ENCODE measurements around the gene LCMT1. TPM values are rescaled to one million over a fixed set of nuclear protein-coding genes. Genes with fewer than 3 reads are reported as not detected.
"Not testable (repeated sequence)": the region's sequence is repeated elsewhere in the genome, so short reads cannot be mapped to it uniquely, and the experiment has no call there.

Gene LCMT1
- total and polyA plus RNA-seq, 4 donors, result 23.9 to 29.9 (median 27.4) TPM

- H3K9me3 ChIP-seq (ENCODE audit: control insufficient read depth, low read length), result no peaks in the 10 kb centered on the region
- H3K4me3 ChIP-seq (ENCODE audit: low read length in 2 of 2), result no peak overlapping the region
- ATAC-seq (ENCODE audit: low FRiP score) (no peak), DNase-seq (no peak)
- WGBS, 2 donors, result 78 to 80% methylated on average over 5 of the region's 5 CpGs
- intact Hi-C loops (cut with DNase I), result no loop called here
- no peaks in the 10 kb centered on the region for H3K27me3 ChIP-seq (ENCODE audit: control insufficient read depth in 1 of 2, insufficient read depth in 2 of 2, low read length in 1 of 2)
- H3K27ac ChIP-seq (ENCODE audit: low read depth in 1 of 2, low read length in 2 of 2), result no peak overlapping the region
- peaks cover 0 to 2% of the 10 kb centered on the region in 2 donors for H3K4me1 ChIP-seq (ENCODE audit: control insufficient read depth in 1 of 2, insufficient read depth in 2 of 2, low read length in 2 of 2)
- H3K36me3 ChIP-seq (ENCODE audit: control insufficient read depth in 1 of 2, insufficient read depth in 2 of 2, low read length in 1 of 2), result peaks cover 5 to 11% of the 10 kb centered on the region in 2 donors
Observed at GRCh38 chr16:25165284-25165683, 53.7 kb downstream of the LCMT1 start.

- 91 to 94% methylated on average over 9 of the region's 9 CpGs for WGBS, 2 donors
- ATAC-seq (ENCODE audit: low FRiP score); intact Hi-C loops (cut with DNase I); H3K9me3 ChIP-seq (ENCODE audit: control insufficient read depth, low read length); H3K27ac ChIP-seq (ENCODE audit: low read depth in 1 of 2, low read length in 2 of 2); DNase-seq; H3K4me3 ChIP-seq (ENCODE audit: low read length in 2 of 2); H3K4me1 ChIP-seq (ENCODE audit: control insufficient read depth in 1 of 2, insufficient read depth in 2 of 2, low read length in 2 of 2); H3K27me3 ChIP-seq (ENCODE audit: control insufficient read depth in 1 of 2, insufficient read depth in 2 of 2, low read length in 1 of 2): not testable (repeated sequence)
- H3K36me3 ChIP-seq (ENCODE audit: control insufficient read depth in 1 of 2, insufficient read depth in 2 of 2, low read length in 1 of 2), result peaks cover 5 to 14% of the 10 kb centered on the region in 2 donors
Observed at GRCh38 chr16:25167920-25168319, 56.4 kb downstream of the LCMT1 start.

DNA sequence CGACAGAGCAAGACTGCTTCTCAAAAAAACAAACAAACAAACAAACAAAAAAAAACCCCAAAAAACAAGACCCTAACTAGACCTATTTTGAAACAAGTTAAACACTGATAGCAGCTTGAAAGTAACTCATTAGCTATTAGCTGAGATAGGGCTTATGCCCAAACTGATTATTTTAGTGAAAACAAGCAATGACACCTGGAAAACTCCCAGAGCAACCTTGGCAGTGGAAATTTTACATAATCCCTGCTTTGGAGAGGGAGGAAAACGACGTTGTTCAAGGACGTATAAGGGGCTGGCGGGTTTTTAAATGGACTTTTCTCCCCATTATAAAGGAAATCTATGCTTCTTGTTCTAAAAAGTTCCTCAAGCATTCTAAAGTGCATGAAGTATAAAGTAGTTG lies 59.8 kb downstream of the LCMT1 start:
- H3K27ac ChIP-seq (ENCODE audit: low read depth in 1 of 2, low read length in 2 of 2), result no peak overlapping the region
- H3K36me3 ChIP-seq (ENCODE audit: control insufficient read depth in 1 of 2, insufficient read depth in 2 of 2, low read length in 1 of 2), result peaks cover 4 to 5% of the 10 kb centered on the region in 2 donors
- WGBS, 2 donors, result 81 to 87% methylated on average over 5 of the region's 5 CpGs
- no peaks in the 10 kb centered on the region for H3K4me1 ChIP-seq (ENCODE audit: control insufficient read depth in 1 of 2, insufficient read depth in 2 of 2, low read length in 2 of 2)
- DNase-seq, result no peak
- no peaks in the 10 kb centered on the region for H3K9me3 ChIP-seq (ENCODE audit: control insufficient read depth, low read length)
- H3K27me3 ChIP-seq (ENCODE audit: control insufficient read depth in 1 of 2, insufficient read depth in 2 of 2, low read length in 1 of 2), result no peaks in the 10 kb centered on the region
- intact Hi-C loops (cut with DNase I), result no loop called here
- ATAC-seq (ENCODE audit: low FRiP score), result no peak
- H3K4me3 ChIP-seq (ENCODE audit: low read length in 2 of 2), result no peak overlapping the region

GRCh38 chr16:25172831-25173230 lies 61.3 kb downstream of the LCMT1 start:
- DNase-seq, result no peak

GRCh38 chr16:25174285-25174684 lies 62.7 kb downstream of the LCMT1 start:
- 95 to 96% methylated on average over 2 of the region's 2 CpGs for WGBS, 2 donors
- ATAC-seq (ENCODE audit: low FRiP score) (no peak), DNase-seq (no peak)
- Histone ChIP-seq H3K9me3 (ENCODE audit: control insufficient read depth, low read length) (no peaks in the 10 kb centered on the region), H3K4me1 (ENCODE audit: control insufficient read depth in 1 of 2, insufficient read depth in 2 of 2, low read length in 2 of 2) (no peaks in the 10 kb centered on the region), H3K27me3 (ENCODE audit: control insufficient read depth in 1 of 2, insufficient read depth in 2 of 2, low read length in 1 of 2) (no peaks in the 10 kb centered on the region), H3K27ac (ENCODE audit: low read depth in 1 of 2, low read length in 2 of 2) (no peak overlapping the region), H3K4me3 (ENCODE audit: low read length in 2 of 2) (no peak overlapping the region), H3K36me3 (ENCODE audit: control insufficient read depth in 1 of 2, insufficient read depth in 2 of 2, low read length in 1 of 2) (peaks cover 2 to 6% of the 10 kb centered on the region in 2 donors)
- intact Hi-C loops (cut with DNase I), result no loop called here

More at GRCh38 chr16:25172831-25173230, 61.3 kb downstream of the LCMT1 start:
- H3K4me1 ChIP-seq (ENCODE audit: control insufficient read depth in 1 of 2, insufficient read depth in 2 of 2, low read length in 2 of 2), result no peaks in the 10 kb centered on the region
- H3K9me3 ChIP-seq (ENCODE audit: control insufficient read depth, low read length), result no peaks in the 10 kb centered on the region
- no peak overlapping the region for H3K27ac ChIP-seq (ENCODE audit: low read depth in 1 of 2, low read length in 2 of 2)
- intact Hi-C loops (cut with DNase I), result no loop called here
- peaks cover 4 to 5% of the 10 kb centered on the region in 2 donors for H3K36me3 ChIP-seq (ENCODE audit: control insufficient read depth in 1 of 2, insufficient read depth in 2 of 2, low read length in 1 of 2)
- no peaks in the 10 kb centered on the region for H3K27me3 ChIP-seq (ENCODE audit: control insufficient read depth in 1 of 2, insufficient read depth in 2 of 2, low read length in 1 of 2)
- no peak for ATAC-seq (ENCODE audit: low FRiP score)
- WGBS, 2 donors, result 89 to 91% methylated on average over 8 of the region's 8 CpGs
- H3K4me3 ChIP-seq (ENCODE audit: low read length in 2 of 2), result no peak overlapping the region

GRCh38 chr16:25176136-25176535 lies 64.6 kb downstream of the LCMT1 start:
- Histone ChIP-seq H3K36me3 (ENCODE audit: control insufficient read depth in 1 of 2, insufficient read depth in 2 of 2, low read length in 1 of 2) (peaks cover 2% of the 10 kb centered on the region in 2 donors), H3K27me3 (ENCODE audit: control insufficient read depth in 1 of 2, insufficient read depth in 2 of 2, low read length in 1 of 2) (no peaks in the 10 kb centered on the region), H3K4me1 (ENCODE audit: control insufficient read depth in 1 of 2, insufficient read depth in 2 of 2, low read length in 2 of 2) (no peaks in the 10 kb centered on the region), H3K4me3 (ENCODE audit: low read length in 2 of 2) (no peak overlapping the region), H3K27ac (ENCODE audit: low read depth in 1 of 2, low read length in 2 of 2) (no peak overlapping the region), H3K9me3 (ENCODE audit: control insufficient read depth, low read length) (no peaks in the 10 kb centered on the region)
- ATAC-seq (ENCODE audit: low FRiP score) (no peak), DNase-seq (no peak)
- WGBS, 2 donors, result 83 to 84% methylated on average over 7 of the region's 7 CpGs
- intact Hi-C loops (cut with DNase I), result no loop called here

DNA sequence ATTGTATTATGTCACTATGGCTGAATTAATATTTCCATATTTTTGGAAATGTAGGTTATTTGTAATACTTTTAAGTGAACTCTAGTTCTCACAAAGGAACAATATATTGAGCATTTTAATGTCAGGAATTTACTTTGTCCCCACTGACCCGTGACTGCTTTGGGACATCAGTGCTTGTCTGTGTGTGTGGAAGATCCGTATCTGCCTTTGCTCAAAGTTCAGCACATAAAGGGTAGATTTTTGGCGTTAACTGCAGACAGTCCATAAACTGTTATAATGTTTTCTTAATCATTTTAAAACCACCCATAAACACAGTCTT lies 65.9 kb downstream of the LCMT1 start:
- Histone ChIP-seq H3K36me3 (ENCODE audit: control insufficient read depth in 1 of 2, insufficient read depth in 2 of 2, low read length in 1 of 2) (peaks cover 2% of the 10 kb centered on the region in 2 donors), H3K27me3 (ENCODE audit: control insufficient read depth in 1 of 2, insufficient read depth in 2 of 2, low read length in 1 of 2) (no peaks in the 10 kb centered on the region), H3K4me3 (ENCODE audit: low read length in 2 of 2) (no peak overlapping the region), H3K9me3 (ENCODE audit: control insufficient read depth, low read length) (no peaks in the 10 kb centered on the region), H3K4me1 (ENCODE audit: control insufficient read depth in 1 of 2, insufficient read depth in 2 of 2, low read length in 2 of 2) (no peaks in the 10 kb centered on the region), H3K27ac (ENCODE audit: low read depth in 1 of 2, low read length in 2 of 2) (no peak overlapping the region)
- ATAC-seq (ENCODE audit: low FRiP score) (no peak), DNase-seq (no peak)
- WGBS, 2 donors, result 56 to 60% methylated on average over 3 of the region's 3 CpGs
- intact Hi-C loops (cut with DNase I), result no loop called here

DNA sequence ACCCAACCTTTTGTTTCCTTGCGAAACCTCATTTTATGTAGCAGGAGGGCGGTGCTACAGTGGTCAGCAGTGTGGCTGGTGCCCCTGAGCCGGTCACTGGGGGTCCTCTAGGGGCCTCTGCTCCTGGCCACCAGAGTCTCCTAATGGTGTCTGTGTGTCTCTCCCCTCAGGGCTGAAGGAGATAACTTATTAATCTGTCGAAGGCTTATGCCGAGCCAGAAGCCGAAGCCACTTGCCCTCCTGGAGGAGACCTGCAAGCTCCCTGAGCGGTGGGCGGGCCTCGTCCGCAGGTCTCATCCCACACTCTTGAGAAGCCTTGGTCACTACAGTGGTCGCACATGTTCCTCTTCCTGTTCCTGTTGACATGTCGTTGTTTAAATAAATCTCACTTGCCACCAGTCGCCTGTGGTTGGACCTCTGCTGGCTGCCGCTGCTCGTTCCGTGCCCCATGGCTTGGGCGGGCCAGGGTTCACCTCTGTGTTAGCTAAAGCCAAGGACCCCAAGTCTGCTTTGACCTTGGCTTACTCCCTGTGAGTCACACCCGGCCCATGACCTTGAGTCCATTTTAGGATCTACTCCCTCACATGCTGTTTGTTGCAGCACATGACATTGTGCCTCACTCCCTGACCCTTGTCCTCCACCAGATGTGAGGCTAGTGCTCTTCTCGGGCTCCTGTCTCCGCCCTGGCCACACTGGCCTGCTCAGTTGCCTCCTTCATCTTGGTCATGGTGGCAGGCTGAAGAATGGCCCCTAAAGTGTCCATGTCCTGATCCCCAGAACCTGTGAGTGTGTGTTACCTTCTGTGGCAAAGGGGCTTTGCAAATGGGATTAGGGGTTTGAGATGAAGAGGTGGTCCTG lies 66.5 kb downstream of the LCMT1 start:
- DNase-seq, result no peak

DNA sequence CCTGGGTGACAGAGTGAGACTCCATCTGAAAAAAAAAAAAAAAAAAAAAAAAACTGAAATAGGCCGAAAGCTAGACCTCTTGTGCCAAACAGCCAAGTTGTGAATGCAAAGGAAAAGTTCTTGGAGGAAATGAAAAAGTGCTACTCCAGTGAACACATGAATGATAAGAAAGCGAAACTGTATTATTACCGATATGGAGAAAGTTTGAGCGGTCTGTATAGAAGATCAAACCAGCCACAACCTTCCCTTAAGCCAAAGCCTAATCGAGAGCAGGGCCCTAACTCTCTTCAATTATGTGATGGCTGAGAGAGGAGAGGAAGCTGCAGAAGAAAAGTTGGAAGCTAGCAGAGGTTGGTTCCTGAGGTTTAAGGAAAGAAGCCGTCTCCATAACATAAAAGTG lies 69.7 kb downstream of the LCMT1 start:
- H3K9me3 ChIP-seq (ENCODE audit: control insufficient read depth, low read length); DNase-seq; H3K4me1 ChIP-seq (ENCODE audit: control insufficient read depth in 1 of 2, insufficient read depth in 2 of 2, low read length in 2 of 2); H3K27me3 ChIP-seq (ENCODE audit: control insufficient read depth in 1 of 2, insufficient read depth in 2 of 2, low read length in 1 of 2); ATAC-seq (ENCODE audit: low FRiP score); H3K36me3 ChIP-seq (ENCODE audit: control insufficient read depth in 1 of 2, insufficient read depth in 2 of 2, low read length in 1 of 2); H3K4me3 ChIP-seq (ENCODE audit: low read length in 2 of 2); intact Hi-C loops (cut with DNase I); H3K27ac ChIP-seq (ENCODE audit: low read depth in 1 of 2, low read length in 2 of 2): not testable (repeated sequence)
- 88 to 89% methylated on average over 6 of the region's 6 CpGs for WGBS, 2 donors

More for the DNA sequence above, 66.5 kb downstream of the LCMT1 start:
- H3K4me3 ChIP-seq (ENCODE audit: low read length in 2 of 2), result no peak overlapping the region
- intact Hi-C loops (cut with DNase I), result no loop called here
- no peaks in the 10 kb centered on the region for H3K4me1 ChIP-seq (ENCODE audit: control insufficient read depth in 1 of 2, insufficient read depth in 2 of 2, low read length in 2 of 2)
- no peak overlapping the region for H3K27ac ChIP-seq (ENCODE audit: low read depth in 1 of 2, low read length in 2 of 2)
- 77 to 78% methylated on average over 20 of the region's 20 CpGs for WGBS, 2 donors
- peaks cover 0 to 2% of the 10 kb centered on the region in 2 donors for H3K36me3 ChIP-seq (ENCODE audit: control insufficient read depth in 1 of 2, insufficient read depth in 2 of 2, low read length in 1 of 2)
- H3K27me3 ChIP-seq (ENCODE audit: control insufficient read depth in 1 of 2, insufficient read depth in 2 of 2, low read length in 1 of 2), result no peaks in the 10 kb centered on the region
- no peaks in the 10 kb centered on the region for H3K9me3 ChIP-seq (ENCODE audit: control insufficient read depth, low read length)
- no peak for ATAC-seq (ENCODE audit: low FRiP score)
